Measurements from ENCODE around the gene BICD1. TPM values are rescaled to one million over a fixed set of nuclear protein-coding genes. Genes with fewer than 3 reads are reported as not detected.

BICD1 gene
- total and polyA plus RNA-seq, 2 experiments from 2014 or later = 59.3 to 83.6 TPM

DNA sequence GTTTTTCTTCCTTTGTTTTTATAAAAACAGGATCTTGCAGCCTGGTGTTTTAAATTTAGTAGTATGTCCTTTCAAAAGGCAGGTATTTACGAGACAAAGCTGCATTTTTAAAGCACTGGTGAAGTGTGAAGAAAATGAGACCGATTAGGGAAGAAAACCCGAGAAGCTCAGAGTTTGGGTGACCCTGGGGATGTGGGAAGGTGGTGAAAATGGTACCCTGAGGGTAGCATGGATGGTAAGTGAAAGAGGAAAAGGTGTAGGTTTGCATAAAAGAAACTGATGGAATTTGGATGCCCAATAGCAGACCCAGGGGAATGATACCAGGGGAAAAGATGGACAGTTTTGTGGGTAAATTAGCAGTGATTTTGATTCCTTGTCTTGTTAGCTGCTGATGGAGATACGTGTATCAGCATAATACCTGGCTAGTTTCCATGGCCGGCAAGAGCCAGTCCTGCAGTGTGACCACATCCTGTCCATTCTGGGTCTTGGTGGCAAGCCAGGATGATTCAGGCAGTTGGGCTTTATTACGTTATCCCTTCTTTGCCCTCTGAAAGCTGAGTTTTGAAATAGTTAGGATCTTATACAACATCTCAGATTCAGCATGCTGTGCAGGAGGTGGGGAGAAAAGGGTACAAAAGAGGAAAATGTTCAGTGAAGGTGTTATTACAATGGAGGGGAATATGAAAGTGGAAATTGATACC is 8.9 kb downstream of the BICD1 start:
- Mint-ChIP-seq H3K4me3 (no peak overlapping the region; the same call in 2 of the 3 replicates), H3K27ac (peak overlapping the region; percentile 13), H3K4me1 (peaks cover 51% of the 10 kb centered on the region), H3K27me3 (ENCODE audit: insufficient read depth, low read depth, poor library complexity) (peaks cover 7% of the 10 kb centered on the region), H3K36me3 (ENCODE audit: low read depth) (peaks cover 29% of the 10 kb centered on the region; the same call in 2 of the 3 replicates), H3K9me3 (no peaks in the 10 kb centered on the region)
- H3K4me1 ChIP-seq (ENCODE audit: insufficient read depth) = peaks cover 72% of the 10 kb centered on the region
- ATAC-seq (no peak; the same call in 1 of the 3 replicates), DNase-seq (ENCODE audit: low spot score) (no peak)
- H3K4me2 ChIP-seq = peak overlapping the region; percentile 42; the same call in 1 of the 2 replicates
- no peaks in the 10 kb centered on the region; the same call in none of the 2 replicates for H4K20me1 ChIP-seq (replicated peaks; ENCODE audit: insufficient read depth)
- H3K27ac ChIP-seq (ENCODE audit: low read depth) = peak overlapping the region; percentile 82
- H3K79me2 ChIP-seq (replicated peaks; ENCODE audit: insufficient read depth) = peaks cover 94% of the 10 kb centered on the region
- peaks cover 7% of the 10 kb centered on the region for H3F3A ChIP-seq (replicated peaks; ENCODE audit: low read depth)
- no peaks in the 10 kb centered on the region for H3K36me3 ChIP-seq (ENCODE audit: insufficient read depth)
- no peaks in the 10 kb centered on the region for H3K27me3 ChIP-seq (ENCODE audit: insufficient read depth)
- no peak for TF ChIP-seq CREB1 (CRISPR knock-in tag; IDR thresholded peaks at IDR 0.05; ENCODE audit: low read depth)
- TF ChIP-seq, protein P1, sequence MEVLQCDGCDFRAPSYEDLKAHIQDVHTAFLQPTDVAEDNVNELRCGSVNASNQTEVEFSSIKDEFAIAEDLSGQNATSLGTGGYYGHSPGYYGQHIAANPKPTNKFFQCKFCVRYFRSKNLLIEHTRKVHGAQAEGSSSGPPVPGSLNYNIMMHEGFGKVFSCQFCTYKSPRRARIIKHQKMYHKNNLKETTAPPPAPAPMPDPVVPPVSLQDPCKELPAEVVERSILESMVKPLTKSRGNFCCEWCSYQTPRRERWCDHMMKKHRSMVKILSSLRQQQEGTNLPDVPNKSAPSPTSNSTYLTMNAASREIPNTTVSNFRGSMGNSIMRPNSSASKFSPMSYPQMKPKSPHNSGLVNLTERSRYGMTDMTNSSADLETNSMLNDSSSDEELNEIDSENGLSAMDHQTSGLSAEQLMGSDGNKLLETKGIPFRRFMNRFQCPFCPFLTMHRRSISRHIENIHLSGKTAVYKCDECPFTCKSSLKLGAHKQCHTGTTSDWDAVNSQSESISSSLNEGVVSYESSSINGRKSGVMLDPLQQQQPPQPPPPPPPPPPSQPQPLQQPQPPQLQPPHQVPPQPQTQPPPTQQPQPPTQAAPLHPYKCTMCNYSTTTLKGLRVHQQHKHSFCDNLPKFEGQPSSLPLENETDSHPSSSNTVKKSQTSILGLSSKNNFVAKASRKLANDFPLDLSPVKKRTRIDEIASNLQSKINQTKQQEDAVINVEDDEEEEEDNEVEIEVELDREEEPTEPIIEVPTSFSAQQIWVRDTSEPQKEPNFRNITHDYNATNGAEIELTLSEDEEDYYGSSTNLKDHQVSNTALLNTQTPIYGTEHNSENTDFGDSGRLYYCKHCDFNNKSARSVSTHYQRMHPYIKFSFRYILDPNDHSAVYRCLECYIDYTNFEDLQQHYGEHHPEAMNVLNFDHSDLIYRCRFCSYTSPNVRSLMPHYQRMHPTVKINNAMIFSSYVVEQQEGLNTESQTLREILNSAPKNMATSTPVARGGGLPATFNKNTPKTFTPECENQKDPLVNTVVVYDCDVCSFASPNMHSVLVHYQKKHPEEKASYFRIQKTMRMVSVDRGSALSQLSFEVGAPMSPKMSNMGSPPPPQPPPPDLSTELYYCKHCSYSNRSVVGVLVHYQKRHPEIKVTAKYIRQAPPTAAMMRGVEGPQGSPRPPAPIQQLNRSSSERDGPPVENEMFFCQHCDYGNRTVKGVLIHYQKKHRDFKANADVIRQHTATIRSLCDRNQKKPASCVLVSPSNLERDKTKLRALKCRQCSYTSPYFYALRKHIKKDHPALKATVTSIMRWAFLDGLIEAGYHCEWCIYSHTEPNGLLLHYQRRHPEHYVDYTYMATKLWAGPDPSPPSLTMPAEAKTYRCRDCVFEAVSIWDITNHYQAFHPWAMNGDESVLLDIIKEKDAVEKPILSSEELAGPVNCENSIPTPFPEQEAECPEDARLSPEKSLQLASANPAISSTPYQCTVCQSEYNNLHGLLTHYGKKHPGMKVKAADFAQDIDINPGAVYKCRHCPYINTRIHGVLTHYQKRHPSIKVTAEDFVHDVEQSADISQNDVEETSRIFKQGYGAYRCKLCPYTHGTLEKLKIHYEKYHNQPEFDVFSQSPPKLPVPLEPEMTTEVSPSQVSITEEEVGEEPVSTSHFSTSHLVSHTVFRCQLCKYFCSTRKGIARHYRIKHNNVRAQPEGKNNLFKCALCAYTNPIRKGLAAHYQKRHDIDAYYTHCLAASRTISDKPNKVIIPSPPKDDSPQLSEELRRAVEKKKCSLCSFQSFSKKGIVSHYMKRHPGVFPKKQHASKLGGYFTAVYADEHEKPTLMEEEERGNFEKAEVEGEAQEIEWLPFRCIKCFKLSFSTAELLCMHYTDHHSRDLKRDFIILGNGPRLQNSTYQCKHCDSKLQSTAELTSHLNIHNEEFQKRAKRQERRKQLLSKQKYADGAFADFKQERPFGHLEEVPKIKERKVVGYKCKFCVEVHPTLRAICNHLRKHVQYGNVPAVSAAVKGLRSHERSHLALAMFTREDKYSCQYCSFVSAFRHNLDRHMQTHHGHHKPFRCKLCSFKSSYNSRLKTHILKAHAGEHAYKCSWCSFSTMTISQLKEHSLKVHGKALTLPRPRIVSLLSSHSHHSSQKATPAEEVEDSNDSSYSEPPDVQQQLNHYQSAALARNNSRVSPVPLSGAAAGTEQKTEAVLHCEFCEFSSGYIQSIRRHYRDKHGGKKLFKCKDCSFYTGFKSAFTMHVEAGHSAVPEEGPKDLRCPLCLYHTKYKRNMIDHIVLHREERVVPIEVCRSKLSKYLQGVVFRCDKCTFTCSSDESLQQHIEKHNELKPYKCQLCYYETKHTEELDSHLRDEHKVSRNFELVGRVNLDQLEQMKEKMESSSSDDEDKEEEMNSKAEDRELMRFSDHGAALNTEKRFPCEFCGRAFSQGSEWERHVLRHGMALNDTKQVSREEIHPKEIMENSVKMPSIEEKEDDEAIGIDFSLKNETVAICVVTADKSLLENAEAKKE (CRISPR knock-in tag; IDR thresholded peaks at IDR 0.05) = no peak
- TF ChIP-seq STAT1 (IDR thresholded peaks at IDR 0.05; ENCODE audit: unreplicated experiment) = no peak
- no peak for TF ChIP-seq ZNF114 (CRISPR knock-in tag; IDR thresholded peaks at IDR 0.05)
- no peak for TF ChIP-seq JUNB (IDR thresholded peaks at IDR 0.05; ENCODE audit: unreplicated experiment)
- TF ChIP-seq ZNF331 (CRISPR knock-in tag; IDR thresholded peaks at IDR 0.05; ENCODE audit: low read depth) = no peak
- TF ChIP-seq, protein P2, sequence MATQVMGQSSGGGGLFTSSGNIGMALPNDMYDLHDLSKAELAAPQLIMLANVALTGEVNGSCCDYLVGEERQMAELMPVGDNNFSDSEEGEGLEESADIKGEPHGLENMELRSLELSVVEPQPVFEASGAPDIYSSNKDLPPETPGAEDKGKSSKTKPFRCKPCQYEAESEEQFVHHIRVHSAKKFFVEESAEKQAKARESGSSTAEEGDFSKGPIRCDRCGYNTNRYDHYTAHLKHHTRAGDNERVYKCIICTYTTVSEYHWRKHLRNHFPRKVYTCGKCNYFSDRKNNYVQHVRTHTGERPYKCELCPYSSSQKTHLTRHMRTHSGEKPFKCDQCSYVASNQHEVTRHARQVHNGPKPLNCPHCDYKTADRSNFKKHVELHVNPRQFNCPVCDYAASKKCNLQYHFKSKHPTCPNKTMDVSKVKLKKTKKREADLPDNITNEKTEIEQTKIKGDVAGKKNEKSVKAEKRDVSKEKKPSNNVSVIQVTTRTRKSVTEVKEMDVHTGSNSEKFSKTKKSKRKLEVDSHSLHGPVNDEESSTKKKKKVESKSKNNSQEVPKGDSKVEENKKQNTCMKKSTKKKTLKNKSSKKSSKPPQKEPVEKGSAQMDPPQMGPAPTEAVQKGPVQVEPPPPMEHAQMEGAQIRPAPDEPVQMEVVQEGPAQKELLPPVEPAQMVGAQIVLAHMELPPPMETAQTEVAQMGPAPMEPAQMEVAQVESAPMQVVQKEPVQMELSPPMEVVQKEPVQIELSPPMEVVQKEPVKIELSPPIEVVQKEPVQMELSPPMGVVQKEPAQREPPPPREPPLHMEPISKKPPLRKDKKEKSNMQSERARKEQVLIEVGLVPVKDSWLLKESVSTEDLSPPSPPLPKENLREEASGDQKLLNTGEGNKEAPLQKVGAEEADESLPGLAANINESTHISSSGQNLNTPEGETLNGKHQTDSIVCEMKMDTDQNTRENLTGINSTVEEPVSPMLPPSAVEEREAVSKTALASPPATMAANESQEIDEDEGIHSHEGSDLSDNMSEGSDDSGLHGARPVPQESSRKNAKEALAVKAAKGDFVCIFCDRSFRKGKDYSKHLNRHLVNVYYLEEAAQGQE (IDR thresholded peaks at IDR 0.05; ENCODE audit: unreplicated experiment) = no peak
- no peak for TF ChIP-seq NANOG (IDR thresholded peaks at IDR 0.05; ENCODE audit: borderline replicate concordance)
- TF ChIP-seq POLR2AphosphoS5 (IDR thresholded peaks at IDR 0.05; ENCODE audit: low read depth) = no peak
- TF ChIP-seq EZH2phosphoT487 (IDR thresholded peaks at IDR 0.05; ENCODE audit: unreplicated experiment) = no peak
- TF ChIP-seq, protein P3, sequence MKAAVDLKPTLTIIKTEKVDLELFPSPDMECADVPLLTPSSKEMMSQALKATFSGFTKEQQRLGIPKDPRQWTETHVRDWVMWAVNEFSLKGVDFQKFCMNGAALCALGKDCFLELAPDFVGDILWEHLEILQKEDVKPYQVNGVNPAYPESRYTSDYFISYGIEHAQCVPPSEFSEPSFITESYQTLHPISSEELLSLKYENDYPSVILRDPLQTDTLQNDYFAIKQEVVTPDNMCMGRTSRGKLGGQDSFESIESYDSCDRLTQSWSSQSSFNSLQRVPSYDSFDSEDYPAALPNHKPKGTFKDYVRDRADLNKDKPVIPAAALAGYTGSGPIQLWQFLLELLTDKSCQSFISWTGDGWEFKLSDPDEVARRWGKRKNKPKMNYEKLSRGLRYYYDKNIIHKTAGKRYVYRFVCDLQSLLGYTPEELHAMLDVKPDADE (IDR thresholded peaks at IDR 0.05) = no peak
- TF ChIP-seq EZH2 (IDR thresholded peaks at IDR 0.05; ENCODE audit: low read depth, unreplicated experiment) = no peak
- TF ChIP-seq, protein P4, sequence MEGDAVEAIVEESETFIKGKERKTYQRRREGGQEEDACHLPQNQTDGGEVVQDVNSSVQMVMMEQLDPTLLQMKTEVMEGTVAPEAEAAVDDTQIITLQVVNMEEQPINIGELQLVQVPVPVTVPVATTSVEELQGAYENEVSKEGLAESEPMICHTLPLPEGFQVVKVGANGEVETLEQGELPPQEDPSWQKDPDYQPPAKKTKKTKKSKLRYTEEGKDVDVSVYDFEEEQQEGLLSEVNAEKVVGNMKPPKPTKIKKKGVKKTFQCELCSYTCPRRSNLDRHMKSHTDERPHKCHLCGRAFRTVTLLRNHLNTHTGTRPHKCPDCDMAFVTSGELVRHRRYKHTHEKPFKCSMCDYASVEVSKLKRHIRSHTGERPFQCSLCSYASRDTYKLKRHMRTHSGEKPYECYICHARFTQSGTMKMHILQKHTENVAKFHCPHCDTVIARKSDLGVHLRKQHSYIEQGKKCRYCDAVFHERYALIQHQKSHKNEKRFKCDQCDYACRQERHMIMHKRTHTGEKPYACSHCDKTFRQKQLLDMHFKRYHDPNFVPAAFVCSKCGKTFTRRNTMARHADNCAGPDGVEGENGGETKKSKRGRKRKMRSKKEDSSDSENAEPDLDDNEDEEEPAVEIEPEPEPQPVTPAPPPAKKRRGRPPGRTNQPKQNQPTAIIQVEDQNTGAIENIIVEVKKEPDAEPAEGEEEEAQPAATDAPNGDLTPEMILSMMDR (conservative IDR thresholded peaks at IDR 0.05; ENCODE audit: low read depth in 2 of 2) = no peak
- no peak overlapping the region for H3K4me3 ChIP-seq
- H3K9me2 ChIP-seq (ENCODE audit: insufficient read depth) = no peaks in the 10 kb centered on the region
- H2AFZ ChIP-seq = no peak overlapping the region
